A549 (cell line): ENCODE results near the gene MT1E. TPM values are rescaled to one million over a fixed set of nuclear protein-coding genes. Genes with fewer than 3 reads are reported as not detected.
A peak's percentile ranks its signal among the peaks of the same experiment; 100 is the strongest.

ENCODE experiments used
- ATAC-seq, 2 experiments: fragments of 200-7000 bp in 1 of 2; fragments of >200 bp in 1 of 2; cut with Nextera tagmentation in 1 of 2; cut with Tn5 transposase in 1 of 2; 3 replicates each; pipeline versions ENCODE4 v1.8.0 to v1.9.1; 2018 to 2020; ENCODE audit warnings: mild to moderate bottlenecking in 1 of 2, moderate library complexity in 1 of 2
- CTCF ChIA-PET: fragments of 300-600 bp; sonication (Branson Sonifier 250); formaldehyde crosslinking; extraction: SDS; loops from one replicate; lab custom pipeline; 2021; ENCODE audit warnings: antibody characterized with exemption, inconsistent platforms; lab: Yijun Ruan, JAX
- POLR2A ChIA-PET: fragments of 350-600 bp; formaldehyde crosslinking; extraction: SDS; loops from one replicate; lab custom pipeline; 2021; ENCODE audit warnings: antibody characterized with exemption, inconsistent platforms; lab: Yijun Ruan, JAX
- DNase-seq, 2 experiments: peaks; one replicate each; pipeline versions ENCODE4 v3.0.0 to v3.0.0-alpha.2; 2011 to 2016; ENCODE audit warnings: low read depth in 1 of 2, low spot score in 1 of 2
- FAIRE-seq: peaks from 2 replicates; lab custom pipeline; 2011; peaks lifted over from hg19 to GRCh38; lab: Jason Lieb, UNC
- H3K27ac ChIP-seq, 2 experiments: fragments of >200 bp; sonication (Bioruptor Twin); formaldehyde crosslinking; 3 replicates each; pipeline ENCODE4 v1.5.1; 2016 to 2017
- H3K4me1 ChIP-seq: fragments of >200 bp; sonication (Bioruptor Twin); formaldehyde crosslinking; 3 replicates; pipeline ENCODE4 v1.6.1; 2016
- H3K4me2 ChIP-seq: fragments of >200 bp; sonication (Bioruptor Twin); formaldehyde crosslinking; 3 replicates; pipeline ENCODE4 v1.6.1; 2016
- H3K4me3 ChIP-seq: fragments of >200 bp; sonication (Bioruptor Twin); formaldehyde crosslinking; 3 replicates; pipeline ENCODE4 v1.5.1; 2016
- H3K9me3 ChIP-seq: fragments of >200 bp; sonication (Bioruptor Twin); formaldehyde crosslinking; 3 replicates; pipeline ENCODE4 v1.6.1; 2016
- ATOH8 ChIP-seq: fragments of 250-450 bp; sonication (Bioruptor Pico); IDR thresholded peaks from 2 replicates; pipeline ENCODE4 v1.5.0; 2020; ENCODE audit warnings: low read depth, mild to moderate bottlenecking, moderate library complexity
- BHLHE40 ChIP-seq: IDR thresholded peaks from 2 replicates; pipeline ENCODE4 v1.6.1; 2012; ENCODE audit warnings: low read depth, low read length, inconsistent platforms
- CHD2 ChIP-seq: fragments of 150-350 bp; IDR thresholded peaks from 2 replicates; pipeline ENCODE4 v1.6.1; 2014; ENCODE audit warnings: low read length; ENCODE audit not compliant: partially characterized antibody
- EHF ChIP-seq: fragments of 250-450 bp; sonication (Bioruptor Pico); IDR thresholded peaks from 2 replicates; pipeline ENCODE4 v1.5.0; 2020; ENCODE audit warnings: mild to moderate bottlenecking
- EHMT2 ChIP-seq: fragments of 200-600 bp; sonication (generic); IDR thresholded peaks from 2 replicates; pipeline ENCODE4 v1.6.1; 2016; ENCODE audit warnings: antibody characterized with exemption, low read depth, mild to moderate bottlenecking, moderate library complexity
- ELK1 ChIP-seq: fragments of 150-350 bp; IDR thresholded peaks from 2 replicates; pipeline ENCODE4 v1.6.1; 2014; ENCODE audit warnings: low read depth, mild to moderate bottlenecking, low read length
- ESRRA ChIP-seq: fragments of 150-350 bp; IDR thresholded peaks from 2 replicates; pipeline ENCODE4 v1.6.1; 2014; ENCODE audit warnings: mild to moderate bottlenecking, low read length, borderline replicate concordance
- FOSB ChIP-seq: fragments of 250-450 bp; sonication (Bioruptor Pico); IDR thresholded peaks from 2 replicates; pipeline ENCODE4 v1.5.0; 2020; ENCODE audit warnings: mild to moderate bottlenecking, moderate library complexity
- FOSL2 ChIP-seq, 2 experiments: fragments of 450-650 bp in 1 of 2; fragments of >200 bp in 1 of 2; sonication (Bioruptor Twin) in 1 of 2; formaldehyde crosslinking; IDR thresholded peaks; 2 replicates each; pipeline versions ENCODE4 v1.5.0 to v1.6.1; 2016 to 2020; ENCODE audit warnings: mild to moderate bottlenecking in 1 of 2, moderate library complexity in 1 of 2
- HOXA7 ChIP-seq: fragments of 250-450 bp; sonication (Bioruptor Pico); IDR thresholded peaks from 2 replicates; pipeline ENCODE4 v1.5.0; 2020; ENCODE audit warnings: mild to moderate bottlenecking, moderate library complexity
- KDM1A ChIP-seq: fragments of 200-600 bp; sonication (generic); IDR thresholded peaks from 2 replicates; pipeline ENCODE4 v1.6.1; 2016; ENCODE audit warnings: low read depth, mild to moderate bottlenecking
- KDM5A ChIP-seq: fragments of 200-600 bp; sonication (generic); IDR thresholded peaks from 2 replicates; pipeline ENCODE4 v1.6.1; 2016; ENCODE audit warnings: antibody characterized with exemption, mild to moderate bottlenecking
- MAFK ChIP-seq: fragments of 450-650 bp; IDR thresholded peaks from 2 replicates; pipeline ENCODE4 v1.6.1; 2014; ENCODE audit not compliant: partially characterized antibody
- MAX ChIP-seq: IDR thresholded peaks from 2 replicates; pipeline ENCODE4 v1.6.1; 2012
- NPAS2 ChIP-seq: fragments of 250-450 bp; sonication (Bioruptor Pico); IDR thresholded peaks from 2 replicates; pipeline ENCODE4 v1.8.0; 2022; ENCODE audit warnings: mild to moderate bottlenecking, moderate library complexity, borderline replicate concordance
- RAD21 ChIP-seq, 2 experiments: fragments of >200 bp in 1 of 2; sonication (Bioruptor Twin) in 1 of 2; formaldehyde crosslinking in 1 of 2; IDR thresholded peaks in 1 of 2; conservative IDR thresholded peaks in 1 of 2; 2 replicates in 1 of 2; 3 replicates in 1 of 2; pipeline ENCODE4 v1.6.1; 2012 to 2018; ENCODE audit warnings: inconsistent platforms in 1 of 2
- RARB ChIP-seq: fragments of 250-450 bp; sonication (Bioruptor Pico); IDR thresholded peaks from 2 replicates; pipeline ENCODE4 v1.8.0; 2021; ENCODE audit warnings: mild to moderate bottlenecking, moderate library complexity
- RCOR1 ChIP-seq: fragments of 150-350 bp; IDR thresholded peaks from 2 replicates; pipeline ENCODE4 v1.6.1; 2014; ENCODE audit warnings: antibody characterized with exemption, low read length, low read depth
- RFX5 ChIP-seq: fragments of 450-650 bp; IDR thresholded peaks from 2 replicates; pipeline ENCODE4 v1.7.1; 2014; ENCODE audit warnings: antibody characterized with exemption, mild to moderate bottlenecking, moderate library complexity
- SMC3 ChIP-seq: fragments of >200 bp; sonication (Bioruptor Twin); formaldehyde crosslinking; IDR thresholded peaks from 3 replicates; pipeline ENCODE4 v1.6.1; 2018; ENCODE audit warnings: inconsistent platforms
- TFCP2L1 ChIP-seq: fragments of 250-450 bp; sonication (Bioruptor Pico); IDR thresholded peaks from 2 replicates; pipeline ENCODE4 v1.5.0; 2021; ENCODE audit warnings: mild to moderate bottlenecking
- TP53 ChIP-seq: fragments of 250-450 bp; sonication (Bioruptor Pico); IDR thresholded peaks from 2 replicates; pipeline ENCODE4 v1.5.0; 2021; ENCODE audit warnings: mild to moderate bottlenecking, moderate library complexity
- USF2 ChIP-seq: fragments of 450-650 bp; IDR thresholded peaks from 2 replicates; pipeline ENCODE4 v1.6.1; 2014; ENCODE audit warnings: antibody characterized with exemption
- ZFP36 ChIP-seq: fragments of 450-650 bp; IDR thresholded peaks from 2 replicates; pipeline ENCODE4 v1.6.1; 2014; ENCODE audit warnings: borderline replicate concordance; ENCODE audit not compliant: partially characterized antibody
- WGBS: methylation state at CpG from one replicate; pipeline ENCODE4 v1.1.6; 2017; ENCODE audit errors: missing lambda C conversion rate; 5-methylcytosine and 5-hydroxymethylcytosine counted together
- polyA plus RNA-seq, 4 experiments: library from polyadenylated mRNA; depleted of rRNA in 3 of 4; stranded (reverse); fragments of >200 nt; fragmentation: RNase III in 1 of 4; extraction: RNeasy Plus Mini Kit Qiagen cat#74134 plus additional on column Dnase treatment in 1 of 4; gene quantifications; 2 replicates in 3 of 4; 3 replicates in 1 of 4; pipeline ENCODE4 v1.2.3, GENCODE V29; 2011 to 2017

MT1E gene
- polyA plus RNA-seq, 2 of the 4 experiments (the other 2 are of a cell fraction), result not detected

- POLR2A ChIA-PET, result interaction anchor here (1.2 to 10.8 kb wide), 5 partner anchors 14 to 74 kb away, joined by 4 to 185 read pairs (median 23); partner anchors contain the start of genes MT1F and MT1X
- peaks cover 71% of the 10 kb centered on the region for H3K4me1 ChIP-seq
- TF ChIP-seq TP53 (CRISPR knock-in tag), result peak; percentile 80; the same call in 1 of the 2 replicates
- TF ChIP-seq CHD2, result no peak
- no peak for TF ChIP-seq USF2
- TF ChIP-seq ATOH8 (CRISPR knock-in tag), result 0 out of 2 replicates have a peak, but pooled peaks have one; percentile 19
- 0 out of 2 replicates have a peak, but pooled peaks have one; percentile 54 for TF ChIP-seq RARB (CRISPR knock-in tag)
- peak; percentile 42 for TF ChIP-seq TFCP2L1 (CRISPR knock-in tag)
- 0 out of 2 replicates have a peak, but pooled peaks have one; percentile 18 for TF ChIP-seq MAX
- no peak for TF ChIP-seq RCOR1
- no peak for TF ChIP-seq BHLHE40
- TF ChIP-seq SMC3, result no peak
- TF ChIP-seq RAD21 (conservative IDR thresholded peaks at IDR 0.05 in 1 of 2, IDR thresholded peaks at IDR 0.05 in 1 of 2), result no peak
- no peak for TF ChIP-seq EHMT2
- peak; percentile 94 for TF ChIP-seq FOSB (CRISPR knock-in tag)
- TF ChIP-seq ESRRA, result no peak
- TF ChIP-seq FOSL2 (IDR thresholded peaks at IDR 0.05), result no peak
- peak; percentile 19; the same call in 1 of the 2 replicates for TF ChIP-seq FOSL2 (CRISPR knock-in tag; IDR thresholded peaks at IDR 0.05)
- TF ChIP-seq NPAS2 (CRISPR knock-in tag), result no peak
- 0 out of 2 replicates have a peak, but pooled peaks have one; percentile 35 for TF ChIP-seq EHF
- no peak for TF ChIP-seq RFX5
- no peak for TF ChIP-seq KDM5A
- peak; percentile 85 for TF ChIP-seq HOXA7 (CRISPR knock-in tag)
- CTCF ChIA-PET, result interaction anchor here (0.9 to 19.7 kb wide), 9 partner anchors 9 to 185 kb away, joined by 3 to 340 read pairs (median 4); partner anchors contain the start of genes MT1A, MT1B, MT1E and MT1F
- H3K4me3 ChIP-seq, result peak overlapping the region; percentile 61; the same call in 2 of the 3 replicates
- ATAC-seq (no peak), DNase-seq (peak; percentile 21 to 75), FAIRE-seq (no peak)
- peak overlapping the region; percentile 81 for H3K4me2 ChIP-seq
- H3K27ac ChIP-seq, result peak overlapping the region; percentile 93 to 96
- 8% methylated on average over 10 of the region's 10 CpGs for WGBS
- H3K9me3 ChIP-seq, result no peaks in the 10 kb centered on the region
These were observed 15.5 kb upstream of the MT1E start for GRCh38 chr16:56610017-56610608.

GRCh38 chr16:56610609-56611111, 14.9 kb upstream of the MT1E start:
- 75% methylated on average over 2 of the region's 2 CpGs for WGBS
- DNase-seq, result no peak
- POLR2A ChIA-PET, result interaction anchor here (3.1 to 10.8 kb wide), 3 partner anchors 13 to 73 kb away, joined by 23 to 185 read pairs (median 33); partner anchors contain the start of gene MT1X
- no peak for ATAC-seq
- no peak for FAIRE-seq
- H3K9me3 ChIP-seq, result no peaks in the 10 kb centered on the region
- peaks cover 70% of the 10 kb centered on the region for H3K4me1 ChIP-seq
- peak overlapping the region; percentile 93 to 96 for H3K27ac ChIP-seq
- CTCF ChIA-PET, result interaction anchor here (0.6 to 19.7 kb wide), 11 partner anchors 10 to 184 kb away, joined by 3 to 340 read pairs (median 3); partner anchors contain the start of genes MT1A, MT1B, MT1E and MT1F
- peak overlapping the region; percentile 81 for H3K4me2 ChIP-seq
- TF ChIP-seq ZFP36 (peak; percentile 70), ELK1 (no peak), KDM1A (peak; percentile 73; the same call in 1 of the 2 replicates), MAFK (no peak)
- no peak overlapping the region for H3K4me3 ChIP-seq
